Prostate gland (tissue), 2 donors: ENCODE measurements around the gene RGS7.

Experiments used
- CTCF ChIP-seq, 4 experiments: fragments of 200-600 bp in 2 of 4; fragments of 450-650 bp in 2 of 4; sonication (generic) in 2 of 4; IDR thresholded peaks; 1 replicate in 3 of 4; 2 replicates in 1 of 4; pipeline ENCODE4 v1.5.1; 2016 to 2019; ENCODE audit warnings: antibody characterized with exemption in 4 of 4, mild to moderate bottlenecking in 2 of 4, moderate library complexity in 2 of 4
- POLR2A ChIP-seq: fragments of 450-650 bp; IDR thresholded peaks from one replicate; pipeline ENCODE4 v1.6.1; 2016; ENCODE audit warnings: antibody characterized with exemption, mild to moderate bottlenecking
- POLR2AphosphoS5 ChIP-seq: sonication (generic); formaldehyde crosslinking; IDR thresholded peaks from one replicate; pipeline ENCODE4 v1.6.1; 2017; ENCODE audit warnings: antibody characterized with exemption

GRCh38 chr1:241396747-241397681 lies 40.0 kb upstream of the RGS7 start:
- TF ChIP-seq POLR2A, result no peak
- TF ChIP-seq CTCF (IDR thresholded peaks at IDR 0.05), result no peak
- TF ChIP-seq POLR2AphosphoS5, result no peak
